Measurements from ENCODE around the gene AUTS2.

AUTS2 gene

DNA sequence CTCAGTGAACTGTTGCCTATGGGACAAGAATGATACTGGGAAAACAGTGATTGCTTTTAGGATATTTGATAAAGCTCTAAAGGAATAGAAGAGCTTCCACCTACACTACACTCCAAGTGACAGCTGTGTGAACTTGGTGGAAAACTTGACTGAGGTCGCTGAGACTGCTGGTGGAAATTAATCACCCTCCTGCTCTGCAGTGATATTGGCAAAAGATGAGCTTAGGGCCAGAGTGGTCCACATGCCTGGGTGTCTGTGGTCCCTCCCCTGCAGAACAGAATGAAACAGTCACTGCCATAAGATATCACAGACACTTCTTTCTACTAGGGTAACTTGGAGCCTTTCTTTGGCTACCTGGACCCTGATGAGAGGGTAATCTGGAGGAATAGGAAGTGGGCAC, 1151.6 kb downstream of the AUTS2 start:
- no peak overlapping the region for H3K27ac ChIP-seq (ENCODE audit: low read length)
- H3K4me1 ChIP-seq (ENCODE audit: control insufficient read depth in 1 of 2, insufficient read depth in 2 of 2, low read length in 2 of 2), result no peaks in the 10 kb centered on the region
- H3K27me3 ChIP-seq (ENCODE audit: low read depth, low read length), result no peaks in the 10 kb centered on the region
- H3K4me3 ChIP-seq (ENCODE audit: low read depth in 1 of 2, low read length in 2 of 2), result no peak overlapping the region
- no peaks in the 10 kb centered on the region for H3K9me3 ChIP-seq (ENCODE audit: control insufficient read depth in 1 of 2, low read length in 2 of 2)
- no peaks in the 10 kb centered on the region for H3K36me3 ChIP-seq (ENCODE audit: control insufficient read depth in 1 of 2, insufficient read depth in 2 of 2, low read length in 2 of 2)

DNA sequence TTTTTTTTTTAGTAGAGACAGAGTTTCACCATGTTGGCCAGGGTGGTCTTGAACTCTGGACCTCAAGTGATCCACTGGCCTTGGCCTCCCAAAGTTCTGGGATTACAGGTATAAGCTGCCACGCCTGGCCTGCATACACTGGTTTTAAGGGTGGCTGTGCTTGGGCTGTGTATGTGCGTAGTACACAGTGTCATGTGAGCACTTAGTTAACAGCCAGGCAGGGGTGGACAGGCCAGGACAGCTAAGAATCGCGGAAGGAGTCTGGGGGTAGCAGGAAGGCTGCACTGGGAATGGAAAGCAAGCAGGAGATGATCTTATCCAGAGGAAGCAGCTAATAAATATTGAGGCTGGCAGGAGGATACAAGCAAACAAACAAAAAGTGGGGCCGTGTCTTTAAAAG, 1153.6 kb downstream of the AUTS2 start:
- no peaks in the 10 kb centered on the region for H3K27me3 ChIP-seq (ENCODE audit: low read depth, low read length)
- no peaks in the 10 kb centered on the region for H3K4me1 ChIP-seq (ENCODE audit: control insufficient read depth in 1 of 2, insufficient read depth in 2 of 2, low read length in 2 of 2)
- no peaks in the 10 kb centered on the region for H3K9me3 ChIP-seq (ENCODE audit: control insufficient read depth in 1 of 2, low read length in 2 of 2)
- no peak overlapping the region for H3K4me3 ChIP-seq (ENCODE audit: low read depth in 1 of 2, low read length in 2 of 2)
- H3K27ac ChIP-seq (ENCODE audit: low read length), result no peak overlapping the region
- no peaks in the 10 kb centered on the region for H3K36me3 ChIP-seq (ENCODE audit: control insufficient read depth in 1 of 2, insufficient read depth in 2 of 2, low read length in 2 of 2)

DNA sequence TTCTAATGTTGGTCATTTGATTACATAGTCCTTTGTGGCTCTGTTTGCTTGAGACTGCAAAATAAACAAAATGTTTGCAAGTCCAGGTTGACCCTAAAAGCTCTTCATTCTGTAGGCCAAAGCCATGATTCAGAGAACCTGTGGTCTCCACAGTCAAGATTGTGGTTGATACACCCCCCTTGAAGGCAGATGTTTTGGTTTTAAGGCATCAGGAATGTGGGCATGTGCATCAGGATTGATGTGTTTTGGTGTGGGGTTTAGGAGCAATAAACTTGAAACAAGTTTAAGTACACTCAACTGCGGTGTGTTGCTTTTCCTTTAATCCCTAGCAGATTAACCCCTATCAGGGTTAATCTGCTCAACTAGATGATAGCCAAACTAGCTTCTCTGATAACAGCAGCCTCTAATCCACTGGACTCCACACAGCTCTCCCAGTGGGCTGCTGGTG, 1154.5 kb downstream of the AUTS2 start:
- H3K4me1 ChIP-seq (ENCODE audit: control insufficient read depth in 1 of 2, insufficient read depth in 2 of 2, low read length in 2 of 2), result no peaks in the 10 kb centered on the region
- no peak overlapping the region for H3K27ac ChIP-seq (ENCODE audit: low read length)
- no peaks in the 10 kb centered on the region for H3K36me3 ChIP-seq (ENCODE audit: control insufficient read depth in 1 of 2, insufficient read depth in 2 of 2, low read length in 2 of 2)
- no peaks in the 10 kb centered on the region for H3K9me3 ChIP-seq (ENCODE audit: control insufficient read depth in 1 of 2, low read length in 2 of 2)
- H3K4me3 ChIP-seq (ENCODE audit: low read depth in 1 of 2, low read length in 2 of 2), result no peak overlapping the region
- no peaks in the 10 kb centered on the region for H3K27me3 ChIP-seq (ENCODE audit: low read depth, low read length)

DNA sequence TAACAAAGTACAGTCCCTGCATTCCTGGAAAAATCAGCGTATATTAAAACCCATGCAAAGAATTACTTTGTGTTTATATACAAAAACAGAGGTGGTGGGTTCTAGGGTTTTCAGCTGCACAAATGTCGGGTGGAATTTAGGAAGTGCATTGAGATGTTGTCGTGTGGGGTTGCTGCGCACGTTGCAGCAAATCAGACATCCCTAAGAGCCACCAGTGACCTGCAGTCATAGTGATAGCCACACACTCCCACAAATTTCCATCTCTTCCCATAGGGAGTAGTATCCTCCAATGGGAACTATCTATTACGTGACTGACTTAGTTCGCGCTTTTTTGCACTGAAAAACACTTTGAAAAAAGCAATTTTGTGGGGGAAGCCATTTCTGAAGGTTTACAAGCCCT, 1158.5 kb downstream of the AUTS2 start:
- no peaks in the 10 kb centered on the region for H3K4me1 ChIP-seq (ENCODE audit: control insufficient read depth in 1 of 2, insufficient read depth in 2 of 2, low read length in 2 of 2)

DNA sequence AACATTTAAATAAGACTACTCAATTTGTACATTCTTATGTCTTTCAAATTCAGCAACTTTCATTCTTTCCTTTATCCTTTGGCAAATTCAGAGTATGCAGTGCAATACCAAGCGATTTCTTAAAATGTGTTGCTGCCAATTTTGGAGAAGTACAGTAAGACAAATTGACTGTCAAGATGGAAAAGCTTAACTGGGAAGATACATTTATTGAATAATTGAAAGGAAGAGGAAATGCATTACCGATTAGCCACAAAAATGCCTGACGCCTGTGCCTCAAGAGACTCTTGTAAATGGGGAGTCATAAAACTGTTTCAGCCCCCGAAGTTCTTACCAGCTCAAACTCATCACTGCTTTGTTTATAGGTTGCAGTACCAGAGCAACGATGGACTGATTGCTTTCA, 1160.4 kb downstream of the AUTS2 start:
- H3K4me3 ChIP-seq (ENCODE audit: low read depth in 1 of 2, low read length in 2 of 2), result no peak overlapping the region
- no peaks in the 10 kb centered on the region for H3K27me3 ChIP-seq (ENCODE audit: low read depth, low read length)
- no peaks in the 10 kb centered on the region for H3K36me3 ChIP-seq (ENCODE audit: control insufficient read depth in 1 of 2, insufficient read depth in 2 of 2, low read length in 2 of 2)
- no peaks in the 10 kb centered on the region for H3K9me3 ChIP-seq (ENCODE audit: control insufficient read depth in 1 of 2, low read length in 2 of 2)
- no peak overlapping the region for H3K27ac ChIP-seq (ENCODE audit: low read length)
- H3K4me1 ChIP-seq (ENCODE audit: control insufficient read depth in 1 of 2, insufficient read depth in 2 of 2, low read length in 2 of 2), result no peaks in the 10 kb centered on the region

More for the DNA sequence above, 1158.5 kb downstream of the AUTS2 start:
- Histone ChIP-seq H3K27me3 (ENCODE audit: low read depth, low read length) (no peaks in the 10 kb centered on the region), H3K27ac (ENCODE audit: low read length) (no peak overlapping the region), H3K36me3 (ENCODE audit: control insufficient read depth in 1 of 2, insufficient read depth in 2 of 2, low read length in 2 of 2) (no peaks in the 10 kb centered on the region), H3K4me3 (ENCODE audit: low read depth in 1 of 2, low read length in 2 of 2) (no peak overlapping the region), H3K9me3 (ENCODE audit: control insufficient read depth in 1 of 2, low read length in 2 of 2) (no peaks in the 10 kb centered on the region)

DNA sequence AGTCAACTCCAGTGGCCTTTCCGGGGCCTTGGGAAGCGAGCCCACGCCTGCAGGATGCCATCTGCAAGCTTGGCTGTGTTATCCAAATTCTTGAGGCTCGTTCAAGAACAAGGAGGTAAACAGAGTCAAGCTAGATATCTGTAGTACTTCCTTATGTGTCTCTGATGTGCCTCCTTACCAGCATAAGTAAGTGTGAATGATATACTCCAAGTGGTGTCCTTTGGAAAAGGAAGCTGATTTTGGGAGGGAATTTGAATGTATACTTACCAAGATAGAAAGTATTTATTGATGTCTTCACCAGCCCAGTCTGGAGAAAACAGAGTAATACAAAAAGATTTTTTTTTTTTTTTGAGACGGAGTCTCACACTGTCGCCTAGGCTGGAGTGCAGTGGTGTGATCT, 1161.4 kb downstream of the AUTS2 start:
- Histone ChIP-seq H3K9me3 (ENCODE audit: control insufficient read depth in 1 of 2, low read length in 2 of 2) (no peaks in the 10 kb centered on the region), H3K27me3 (ENCODE audit: low read depth, low read length) (no peaks in the 10 kb centered on the region), H3K36me3 (ENCODE audit: control insufficient read depth in 1 of 2, insufficient read depth in 2 of 2, low read length in 2 of 2) (peaks cover 0 to under 1% of the 10 kb centered on the region in 2 donors), H3K27ac (ENCODE audit: low read length) (no peak overlapping the region), H3K4me3 (ENCODE audit: low read depth in 1 of 2, low read length in 2 of 2) (no peak overlapping the region), H3K4me1 (ENCODE audit: control insufficient read depth in 1 of 2, insufficient read depth in 2 of 2, low read length in 2 of 2) (no peaks in the 10 kb centered on the region)

DNA sequence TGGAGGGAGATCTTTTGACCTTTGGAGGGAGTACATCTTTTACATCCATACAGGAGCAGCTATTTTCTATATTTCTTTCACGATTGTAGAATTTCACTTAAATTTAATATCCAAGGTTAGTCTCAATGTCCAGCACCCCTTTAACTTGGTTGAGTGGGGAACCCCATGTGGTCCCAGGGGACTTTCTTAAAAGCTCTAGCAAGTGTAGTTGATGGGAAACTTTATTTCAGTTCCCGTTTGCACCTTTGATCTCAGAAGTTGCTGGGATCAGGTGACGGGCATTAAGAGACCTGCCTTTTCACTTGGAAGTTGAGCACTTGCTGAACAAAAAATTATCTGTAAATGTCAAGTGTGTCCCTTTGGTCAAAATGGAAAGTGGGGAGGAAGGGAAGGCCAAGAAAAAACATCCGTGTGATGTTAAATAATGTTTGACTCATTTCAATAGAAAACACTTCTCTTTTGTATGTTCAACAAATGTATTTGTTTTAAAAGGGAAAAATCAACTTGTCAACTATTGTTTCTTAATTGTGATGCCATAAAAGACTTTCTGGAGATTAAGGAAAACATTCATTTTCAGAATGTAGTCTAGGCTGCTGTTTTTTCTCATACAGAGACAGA, 1163.5 kb downstream of the AUTS2 start:
- H3K27me3 ChIP-seq (ENCODE audit: low read depth, low read length), result no peaks in the 10 kb centered on the region
- no peak overlapping the region for H3K4me3 ChIP-seq (ENCODE audit: low read depth in 1 of 2, low read length in 2 of 2)
- peaks cover 5 to 21% of the 10 kb centered on the region in 2 donors for H3K36me3 ChIP-seq (ENCODE audit: control insufficient read depth in 1 of 2, insufficient read depth in 2 of 2, low read length in 2 of 2)
- no peak overlapping the region for H3K27ac ChIP-seq (ENCODE audit: low read length)
- H3K4me1 ChIP-seq (ENCODE audit: control insufficient read depth in 1 of 2, insufficient read depth in 2 of 2, low read length in 2 of 2), result no peaks in the 10 kb centered on the region
- H3K9me3 ChIP-seq (ENCODE audit: control insufficient read depth in 1 of 2, low read length in 2 of 2), result no peaks in the 10 kb centered on the region

DNA sequence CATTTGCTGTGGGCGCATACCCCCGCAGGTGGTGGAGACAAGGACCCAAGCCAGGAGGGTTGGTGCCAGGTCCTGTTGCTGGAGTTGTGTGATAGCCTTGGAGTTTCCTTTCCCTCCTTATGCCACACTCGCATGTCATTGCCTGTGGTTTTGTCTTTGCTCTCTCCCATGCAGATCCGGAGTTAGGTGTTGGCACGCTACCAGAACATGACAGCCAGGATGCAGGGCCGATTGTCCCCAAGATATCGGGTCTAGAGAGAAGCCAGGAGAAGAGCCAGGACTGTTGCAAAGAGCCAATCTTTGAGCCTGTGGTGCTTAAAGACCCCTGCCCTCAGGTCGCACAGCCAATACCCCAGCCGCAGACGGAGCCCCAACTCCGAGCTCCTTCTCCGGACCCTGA, 1164.4 kb downstream of the AUTS2 start:
- Histone ChIP-seq H3K36me3 (ENCODE audit: control insufficient read depth in 1 of 2, insufficient read depth in 2 of 2, low read length in 2 of 2) (peaks cover 5 to 27% of the 10 kb centered on the region in 2 donors), H3K27me3 (ENCODE audit: low read depth, low read length) (no peaks in the 10 kb centered on the region), H3K4me1 (ENCODE audit: control insufficient read depth in 1 of 2, insufficient read depth in 2 of 2, low read length in 2 of 2) (no peaks in the 10 kb centered on the region), H3K9me3 (ENCODE audit: control insufficient read depth in 1 of 2, low read length in 2 of 2) (no peaks in the 10 kb centered on the region), H3K27ac (ENCODE audit: low read length) (no peak overlapping the region), H3K4me3 (ENCODE audit: low read depth in 1 of 2, low read length in 2 of 2) (no peak overlapping the region)

DNA sequence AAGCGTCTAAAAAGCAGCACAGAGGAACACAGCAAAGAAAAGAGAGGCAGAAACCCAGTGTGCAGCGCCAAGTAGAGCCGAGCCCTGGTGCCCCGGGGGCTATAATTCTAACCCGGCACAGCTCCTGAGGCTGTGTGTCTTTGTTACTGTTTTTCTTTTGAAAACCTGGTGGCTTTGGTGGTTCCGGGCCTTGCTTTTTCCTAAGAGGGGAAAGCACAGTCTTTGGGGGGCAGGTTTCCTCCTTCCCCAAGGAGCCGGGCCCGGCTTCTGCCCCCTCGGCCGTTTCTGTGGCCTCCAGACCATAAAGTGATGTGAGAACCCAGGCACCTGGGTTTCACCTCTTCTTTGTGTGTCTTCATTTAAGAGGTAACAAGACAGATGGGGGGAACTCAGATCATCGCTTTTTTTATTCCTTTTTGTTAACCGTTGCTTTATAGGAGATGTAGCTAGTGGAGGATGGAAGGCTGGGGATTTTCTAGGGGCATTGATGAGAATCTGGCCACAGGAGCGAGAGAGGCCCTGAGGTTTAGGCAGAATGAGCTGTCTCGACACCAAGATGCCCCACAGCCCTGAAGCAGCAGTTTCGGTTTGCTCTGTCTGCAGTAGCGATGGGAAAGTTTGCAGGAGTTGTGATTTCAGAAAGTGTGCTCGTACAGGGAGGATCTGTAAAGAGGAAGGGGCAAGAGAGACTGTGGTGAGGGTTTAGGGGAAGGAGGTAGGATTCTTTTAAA, 1165.9 kb downstream of the AUTS2 start:
- Histone ChIP-seq H3K27me3 (ENCODE audit: low read depth, low read length) (no peaks in the 10 kb centered on the region), H3K4me3 (ENCODE audit: low read depth in 1 of 2, low read length in 2 of 2) (no peak overlapping the region), H3K36me3 (ENCODE audit: control insufficient read depth in 1 of 2, insufficient read depth in 2 of 2, low read length in 2 of 2) (peaks cover 5 to 35% of the 10 kb centered on the region in 2 donors), H3K9me3 (ENCODE audit: control insufficient read depth in 1 of 2, low read length in 2 of 2) (no peaks in the 10 kb centered on the region), H3K27ac (ENCODE audit: low read length) (no peak overlapping the region), H3K4me1 (ENCODE audit: control insufficient read depth in 1 of 2, insufficient read depth in 2 of 2, low read length in 2 of 2) (no peaks in the 10 kb centered on the region)

DNA sequence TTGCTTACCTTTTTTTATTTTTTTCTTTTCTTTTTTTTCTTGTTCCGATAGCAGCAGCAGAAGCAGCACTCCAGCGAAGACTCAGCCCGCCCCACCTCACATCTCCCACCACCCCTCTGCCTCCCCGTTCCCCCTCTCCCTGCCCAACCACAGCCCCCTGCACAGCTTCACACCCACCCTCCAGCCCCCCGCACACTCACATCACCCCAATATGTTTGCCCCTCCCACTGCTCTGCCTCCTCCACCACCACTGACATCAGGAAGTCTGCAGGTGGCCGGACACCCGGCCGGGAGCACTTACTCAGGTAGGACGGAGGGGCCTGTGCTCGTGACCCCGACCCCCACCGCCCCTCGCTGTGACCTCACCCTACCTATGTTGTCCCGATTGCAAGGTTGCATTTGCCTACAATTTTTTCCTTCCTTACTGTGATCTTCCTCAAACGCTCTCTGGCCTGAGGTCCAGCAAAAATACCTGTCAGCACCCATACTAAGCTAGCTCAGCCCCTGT, 1166.5 kb downstream of the AUTS2 start:
- Histone ChIP-seq H3K36me3 (ENCODE audit: control insufficient read depth in 1 of 2, insufficient read depth in 2 of 2, low read length in 2 of 2) (peaks cover 5 to 36% of the 10 kb centered on the region in 2 donors), H3K27ac (ENCODE audit: low read length) (no peak overlapping the region), H3K9me3 (ENCODE audit: control insufficient read depth in 1 of 2, low read length in 2 of 2) (no peaks in the 10 kb centered on the region), H3K4me3 (ENCODE audit: low read depth in 1 of 2, low read length in 2 of 2) (no peak overlapping the region), H3K4me1 (ENCODE audit: control insufficient read depth in 1 of 2, insufficient read depth in 2 of 2, low read length in 2 of 2) (no peaks in the 10 kb centered on the region), H3K27me3 (ENCODE audit: low read depth, low read length) (no peaks in the 10 kb centered on the region)

DNA sequence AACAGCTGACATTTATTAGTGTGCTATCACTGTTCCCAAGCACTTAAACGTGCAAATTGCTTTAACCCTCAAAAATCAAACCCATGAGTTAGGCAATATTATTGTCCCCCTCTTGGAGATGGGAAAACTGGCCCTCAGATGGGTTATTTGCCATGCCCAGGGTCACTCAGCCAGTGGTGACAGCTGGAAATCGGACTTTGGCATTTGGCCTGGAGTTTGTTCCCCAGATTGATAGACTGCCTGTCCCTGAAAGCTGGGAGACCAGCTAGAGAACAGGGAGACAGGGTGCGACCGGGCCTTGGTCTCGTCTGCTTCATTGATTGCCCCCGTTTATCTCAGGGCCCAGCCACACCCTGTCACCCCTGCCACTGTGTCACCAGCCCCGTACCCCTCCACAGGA, 1167.4 kb downstream of the AUTS2 start:
- Histone ChIP-seq H3K4me1 (ENCODE audit: control insufficient read depth in 1 of 2, insufficient read depth in 2 of 2, low read length in 2 of 2) (no peaks in the 10 kb centered on the region), H3K4me3 (ENCODE audit: low read depth in 1 of 2, low read length in 2 of 2) (no peak overlapping the region), H3K9me3 (ENCODE audit: control insufficient read depth in 1 of 2, low read length in 2 of 2) (no peaks in the 10 kb centered on the region), H3K27ac (ENCODE audit: low read length) (no peak overlapping the region), H3K27me3 (ENCODE audit: low read depth, low read length) (no peaks in the 10 kb centered on the region), H3K36me3 (ENCODE audit: control insufficient read depth in 1 of 2, insufficient read depth in 2 of 2, low read length in 2 of 2) (peaks cover 8 to 36% of the 10 kb centered on the region in 2 donors)

Measured in muscle layer of duodenum (tissue), 2 donors.